Stimulated activated CD8-positive, alpha-beta memory T cell treated with anti-CD3 and anti-CD28 coated beads, Interleukin-7, amount 100 ng/mL, for 24 hours (primary cell): ENCODE measurements around the gene FSTL4.
A peak's percentile ranks its signal among the peaks of the same experiment; 100 is the strongest.

Source experiments
- DNase-seq: peaks from one replicate; pipeline ENCODE4 v3.0.0-alpha.2; 2020; ENCODE audit warnings: low read depth

The FSTL4 gene

GRCh38 chr5:133478199-133478985, 133.9 kb downstream of the FSTL4 start:
- DNase-seq = no peak

- DNase-seq = no peak
Measured at GRCh38 chr5:133475986-133476385, 136.4 kb downstream of the FSTL4 start.

- DNase-seq = no peak
Measured at GRCh38 chr5:133474851-133475590, 137.3 kb downstream of the FSTL4 start.

GRCh38 chr5:133473291-133473690, 139.1 kb downstream of the FSTL4 start:
- no peak for DNase-seq

- no peak for DNase-seq
Measured at GRCh38 chr5:133472829-133473228, 139.5 kb downstream of the FSTL4 start.

GRCh38 chr5:133471699-133472098, 140.6 kb downstream of the FSTL4 start:
- DNase-seq = no peak

GRCh38 chr5:133470841-133471240, 141.5 kb downstream of the FSTL4 start:
- no peak for DNase-seq

- no peak for DNase-seq
Measured at GRCh38 chr5:133469846-133470245, 142.5 kb downstream of the FSTL4 start.

- no peak for DNase-seq
Measured at GRCh38 chr5:133469252-133469651, 143.1 kb downstream of the FSTL4 start.

- DNase-seq = no peak
Measured at GRCh38 chr5:133468596-133468995, 143.7 kb downstream of the FSTL4 start.

GRCh38 chr5:133467826-133468463, 144.4 kb downstream of the FSTL4 start:
- no peak for DNase-seq

GRCh38 chr5:133467335-133467779, 145.0 kb downstream of the FSTL4 start:
- DNase-seq = no peak

- no peak for DNase-seq
Measured at GRCh38 chr5:133466556-133467334, 145.6 kb downstream of the FSTL4 start.

- no peak for DNase-seq
Measured at GRCh38 chr5:133464013-133464412, 148.3 kb downstream of the FSTL4 start.

GRCh38 chr5:133461796-133462516, 150.4 kb downstream of the FSTL4 start:
- no peak for DNase-seq

- peak; percentile 17 for DNase-seq
Measured at GRCh38 chr5:133460172-133460758, 152.1 kb downstream of the FSTL4 start.

- no peak for DNase-seq
Measured at GRCh38 chr5:133459474-133460160, 152.7 kb downstream of the FSTL4 start.

- no peak for DNase-seq
Measured at GRCh38 chr5:133458435-133458834, 153.9 kb downstream of the FSTL4 start.

GRCh38 chr5:133457439-133458355, 154.6 kb downstream of the FSTL4 start:
- DNase-seq = no peak
